SK-N-SH treated with all-trans-retinoic acid at 6 μM for 48 hours (cell line): ENCODE data around the gene CCNY.

Experiments
- GLIS3 ChIP-seq: fragments of 250-450 bp; sonication (Bioruptor Pico); IDR thresholded peaks from 2 replicates; pipeline ENCODE4 v1.5.0; 2020; ENCODE audit warnings: mild to moderate bottlenecking, moderate library complexity
- OSR1 ChIP-seq: fragments of 250-450 bp; sonication (Bioruptor Pico); IDR thresholded peaks from 2 replicates; pipeline ENCODE4 v1.8.0; 2022; ENCODE audit warnings: moderate library complexity, mild to moderate bottlenecking, inconsistent platforms
- PATZ1 ChIP-seq: fragments of 250-450 bp; sonication (Bioruptor Pico); IDR thresholded peaks from 2 replicates; pipeline ENCODE4 v1.8.0; 2020; ENCODE audit warnings: mild to moderate bottlenecking, moderate library complexity, borderline replicate concordance
- ZFP3 ChIP-seq: fragments of 250-450 bp; sonication (Bioruptor Pico); IDR thresholded peaks from 2 replicates; pipeline ENCODE4 v1.5.0; 2020; ENCODE audit warnings: mild to moderate bottlenecking, moderate library complexity

DNA sequence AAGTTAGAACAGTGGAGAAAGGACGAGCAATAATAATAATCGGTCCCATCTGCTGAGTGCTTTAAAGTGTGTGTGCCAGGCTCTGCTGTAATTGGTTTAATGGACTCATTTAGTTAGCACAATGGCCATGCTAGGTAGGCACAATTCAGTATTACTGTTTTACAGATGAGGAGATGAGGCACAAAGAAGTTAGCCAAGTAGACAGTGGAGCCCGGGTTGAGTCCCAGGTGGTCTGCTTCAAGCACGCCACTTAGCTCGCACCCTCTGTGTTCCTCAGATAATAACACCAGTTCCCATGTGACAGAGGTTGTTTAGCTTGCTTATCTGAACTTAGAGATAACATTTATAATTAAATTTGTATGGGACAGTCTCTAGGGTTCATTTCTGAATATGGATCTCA is 167.3 kb downstream of the CCNY start:
- TF ChIP-seq PATZ1 (CRISPR knock-in tag) (no peak), ZFP3 (CRISPR knock-in tag) (no peak), GLIS3 (CRISPR knock-in tag) (no peak), OSR1 (no peak)
